H1 (cell line): Measurements from ENCODE around the gene CFHR5. TPM values are rescaled to one million over a fixed set of nuclear protein-coding genes. Genes with fewer than 3 reads are reported as not detected.

Experiments
- polyA plus RNA-seq, 7 experiments: library from polyadenylated mRNA; depleted of rRNA in 3 of 7; stranded (reverse) in 5 of 7; unstranded in 2 of 7; fragments of >200 nt in 5 of 7; fragments of 200-250 nt in 2 of 7; gene quantifications; 1 replicate in 5 of 7; 2 replicates in 1 of 7; 4 replicates in 1 of 7; pipeline versions ENCODE4 v1.2.1 to v1.2.3, GENCODE V29; 2011 to 2013; ENCODE audit warnings: missing spikeins in 2 of 7, mixed read lengths in 2 of 7
- small RNA-seq: library from polyadenylated mRNA; stranded (forward); fragments of <200 nt; extraction: miRNeasy Mini kit (QIAGEN cat#:217004); gene quantifications from one replicate; pipeline ENCODE3, GENCODE V24; 2013; ENCODE audit not compliant: insufficient read depth
- total RNA-seq: library from RNA; stranded (reverse); fragmentation: NEBNext Ultra II Directional; extraction: Animal tissue kit (Norgen Biotek cat#: 25700); gene quantifications from 2 replicates; pipeline ENCODE4 v1.2.1, GENCODE V29; 2021

The CFHR5 gene
- total and polyA plus RNA-seq, 2 of the 8 experiments (the other 6 are each of a cell fraction or from before 2014, with no cell fraction given), result not detected

Small RNAs within 50 kb of the gene (small RNA-seq; reads per million reads assigned to genes)
- gene AL139418.1, result not detected

Other genes starting within 250 kb of the CFHR5 start
- 0.52 and 1.0 TPM in 2 replicates for gene CFHR3, start 202.7 kb upstream of the CFHR5 start, total RNA-seq
- 0.08 and 0.20 TPM in 2 replicates for gene CFHR3, start 202.7 kb upstream of the CFHR5 start, polyA plus RNA-seq (2011; rRNA removed)
- gene CFHR1, start 157.8 kb upstream of the CFHR5 start, total RNA-seq, result not detected in 2 replicates
- not detected in 2 replicates for gene CFHR1, start 157.8 kb upstream of the CFHR5 start, polyA plus RNA-seq (2011; rRNA removed)
- gene CFHR4, start 89.5 kb upstream of the CFHR5 start, total RNA-seq, result not detected in 2 replicates
- not detected in 2 replicates for gene CFHR4, start 89.5 kb upstream of the CFHR5 start, polyA plus RNA-seq (2011; rRNA removed)
- gene CFHR2, start 33.8 kb upstream of the CFHR5 start, total RNA-seq, result not detected in 2 replicates
- not detected in 2 replicates for gene CFHR2, start 33.8 kb upstream of the CFHR5 start, polyA plus RNA-seq (2011; rRNA removed)
- not detected in 2 replicates for gene F13B, start 89.7 kb downstream of the CFHR5 start, total RNA-seq
- gene F13B, start 89.7 kb downstream of the CFHR5 start, polyA plus RNA-seq (2011; rRNA removed), result not detected in 2 replicates
- gene ASPM, start 169.1 kb downstream of the CFHR5 start, total RNA-seq, result 48.8 and 50.3 TPM in 2 replicates
- 3.3 and 5.1 TPM in 2 replicates for gene ASPM, start 169.1 kb downstream of the CFHR5 start, polyA plus RNA-seq (2011; rRNA removed)
- 5.6 TPM in 2 replicates for gene ZBTB41, start 223.7 kb downstream of the CFHR5 start, total RNA-seq
- 0.46 and 0.63 TPM in 2 replicates for gene ZBTB41, start 223.7 kb downstream of the CFHR5 start, polyA plus RNA-seq (2011; rRNA removed)